Activated CD4-positive, alpha-beta T cell treated with anti-CD3 and anti-CD28 coated beads, Interleukin-2, amount 10 ng/mL, durations not matched to agents 24 days and 14 days (primary cell): Measurements from ENCODE around the gene MAMDC4. TPM values are rescaled to one million over a fixed set of nuclear protein-coding genes. Genes with fewer than 3 reads are reported as not detected.
A peak's percentile ranks its signal among the peaks of the same experiment; 100 is the strongest.

ENCODE experiments used
- DNase-seq: peaks from one replicate; pipeline ENCODE4 v3.0.0; 2022
- H3K27ac Mint-ChIP-seq: one replicate; pipeline ENCODE4 v1.8.0; 2022; ENCODE audit warnings: mild to moderate bottlenecking, mixed read lengths
- H3K27me3 Mint-ChIP-seq: one replicate; pipeline ENCODE4 v1.8.0; 2022; ENCODE audit warnings: mixed read lengths
- H3K36me3 Mint-ChIP-seq: one replicate; pipeline ENCODE4 v1.8.0; 2022; ENCODE audit warnings: low read depth, mild to moderate bottlenecking, mixed read lengths
- H3K4me1 Mint-ChIP-seq: one replicate; pipeline ENCODE4 v1.8.0; 2021; ENCODE audit warnings: mixed read lengths
- H3K4me3 Mint-ChIP-seq: one replicate; pipeline ENCODE4 v1.8.0; 2022; ENCODE audit warnings: mild to moderate bottlenecking, moderate library complexity, mixed read lengths
- H3K9me3 Mint-ChIP-seq: one replicate; pipeline ENCODE4 v1.8.0; 2021; ENCODE audit warnings: mixed read lengths
- intact Hi-C: fragments of 100-400 bp; cut with micrococcal nuclease; formaldehyde crosslinking; loops from one replicate; pipeline ENCODE4 v1.15.1; 2023
- total RNA-seq: library from RNA; stranded (reverse); gene quantifications from 2 replicates; pipeline ENCODE4 v1.2.3, GENCODE V29; 2022

The MAMDC4 gene
- total RNA-seq, 1 donor from 2014 or later = 30.1 TPM

DNA sequence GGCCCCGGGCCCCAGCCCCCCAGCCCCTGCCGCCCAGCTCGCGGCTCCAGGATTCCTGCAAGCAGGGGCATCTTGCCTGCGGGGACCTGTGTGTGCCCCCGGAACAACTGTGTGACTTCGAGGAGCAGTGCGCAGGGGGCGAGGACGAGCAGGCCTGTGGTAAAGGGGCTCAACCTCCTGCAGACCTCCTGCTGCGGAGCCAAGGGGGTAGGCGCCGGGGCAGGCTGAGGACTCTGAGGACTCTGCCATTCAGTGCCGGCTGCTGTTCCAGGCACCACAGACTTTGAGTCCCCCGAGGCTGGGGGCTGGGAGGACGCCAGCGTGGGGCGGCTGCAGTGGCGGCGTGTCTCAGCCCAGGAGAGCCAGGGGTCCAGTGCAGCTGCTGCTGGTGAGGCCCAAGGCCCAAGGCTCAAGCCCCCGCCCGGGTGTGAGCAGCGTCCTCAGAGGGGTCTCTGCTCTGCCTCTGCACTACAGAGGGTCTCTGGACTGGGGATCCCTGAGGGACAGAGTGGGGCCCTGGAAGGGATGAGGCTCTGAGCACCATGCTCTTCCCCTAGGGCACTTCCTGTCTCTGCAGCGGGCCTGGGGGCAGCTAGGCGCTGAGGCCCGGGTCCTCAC is 3.4 kb downstream of the MAMDC4 start:
- DNase-seq = no peak
- intact Hi-C loops = no loop called here
- Mint-ChIP-seq H3K9me3 (no peaks in the 10 kb centered on the region), H3K4me1 (no peaks in the 10 kb centered on the region), H3K27ac (no peak overlapping the region), H3K36me3 (peaks cover 8% of the 10 kb centered on the region), H3K4me3 (no peak overlapping the region), H3K27me3 (no peaks in the 10 kb centered on the region)

DNA sequence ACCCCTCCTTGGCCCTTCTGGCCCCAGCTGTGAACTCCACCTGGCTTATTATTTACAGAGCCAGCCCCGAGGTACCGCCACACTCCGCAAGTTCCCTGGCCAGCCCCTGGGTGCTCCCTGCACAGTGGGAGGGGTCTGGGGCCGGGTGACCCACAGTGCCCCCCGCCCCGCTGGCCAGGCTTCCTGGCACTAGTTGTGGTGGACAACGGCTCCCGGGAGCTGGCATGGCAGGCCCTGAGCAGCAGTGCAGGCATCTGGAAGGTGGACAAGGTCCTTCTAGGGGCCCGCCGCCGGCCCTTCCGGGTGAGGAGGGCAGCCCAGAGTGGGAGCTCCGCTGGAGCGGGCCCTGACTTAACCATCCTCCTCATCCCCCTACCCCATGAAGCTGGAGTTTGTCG is 3.9 kb downstream of the MAMDC4 start:
- intact Hi-C loops = no loop called here

DNA sequence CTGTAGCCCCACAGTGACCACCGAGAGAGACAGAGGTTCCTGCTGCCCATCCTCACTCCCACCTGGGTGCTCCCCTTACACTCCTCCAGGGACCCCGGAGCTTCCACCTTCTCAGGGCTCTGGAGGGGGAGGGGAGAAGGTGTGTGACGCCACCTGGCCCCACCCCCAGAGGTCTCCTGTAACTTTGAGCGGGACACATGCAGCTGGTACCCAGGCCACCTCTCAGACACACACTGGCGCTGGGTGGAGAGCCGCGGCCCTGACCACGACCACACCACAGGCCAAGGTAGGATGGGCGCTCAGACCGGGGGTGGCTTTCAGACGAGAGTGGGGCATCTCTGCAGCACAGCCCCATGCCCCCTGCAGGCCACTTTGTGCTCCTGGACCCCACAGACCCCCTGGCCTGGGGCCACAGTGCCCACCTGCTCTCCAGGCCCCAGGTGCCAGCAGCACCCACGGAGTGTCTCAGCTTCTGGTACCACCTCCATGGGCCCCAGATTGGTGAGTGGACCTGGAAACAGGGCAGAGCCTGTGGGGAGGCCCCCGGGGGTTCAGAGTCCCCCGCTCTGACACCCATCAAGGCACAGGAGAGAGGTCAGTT is 4.5 kb downstream of the MAMDC4 start:
- Mint-ChIP-seq H3K27ac (no peak overlapping the region), H3K27me3 (no peaks in the 10 kb centered on the region), H3K9me3 (no peaks in the 10 kb centered on the region), H3K4me3 (no peak overlapping the region), H3K4me1 (no peaks in the 10 kb centered on the region), H3K36me3 (peaks cover 2% of the 10 kb centered on the region)
- intact Hi-C loops = no loop called here
- DNase-seq = no peak

More for the DNA sequence above, 3.9 kb downstream of the MAMDC4 start:
- no peak overlapping the region for H3K27ac Mint-ChIP-seq
- H3K9me3 Mint-ChIP-seq = no peaks in the 10 kb centered on the region
- H3K36me3 Mint-ChIP-seq = peaks cover 4% of the 10 kb centered on the region
- no peak for DNase-seq
- H3K4me3 Mint-ChIP-seq = no peak overlapping the region
- no peaks in the 10 kb centered on the region for H3K4me1 Mint-ChIP-seq
- no peaks in the 10 kb centered on the region for H3K27me3 Mint-ChIP-seq

DNA sequence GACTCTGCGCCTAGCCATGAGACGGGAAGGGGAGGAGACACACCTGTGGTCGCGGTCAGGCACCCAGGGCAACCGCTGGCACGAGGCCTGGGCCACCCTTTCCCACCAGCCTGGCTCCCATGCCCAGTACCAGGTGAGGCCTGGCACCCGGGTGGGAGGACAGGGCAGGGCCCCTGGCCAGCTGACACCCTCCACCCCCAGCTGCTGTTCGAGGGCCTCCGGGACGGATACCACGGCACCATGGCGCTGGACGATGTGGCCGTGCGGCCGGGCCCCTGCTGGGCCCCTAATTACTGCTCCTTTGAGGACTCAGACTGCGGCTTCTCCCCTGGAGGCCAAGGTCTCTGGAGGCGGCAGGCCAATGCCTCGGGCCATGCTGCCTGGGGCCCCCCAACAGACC is 5.0 kb downstream of the MAMDC4 start:
- H3K4me1 Mint-ChIP-seq = no peaks in the 10 kb centered on the region
- H3K4me3 Mint-ChIP-seq = no peak overlapping the region
- intact Hi-C loops = no loop called here
- H3K9me3 Mint-ChIP-seq = no peaks in the 10 kb centered on the region
- no peak overlapping the region for H3K27ac Mint-ChIP-seq
- DNase-seq = no peak
- H3K27me3 Mint-ChIP-seq = no peaks in the 10 kb centered on the region
- H3K36me3 Mint-ChIP-seq = peaks cover 4% of the 10 kb centered on the region

DNA sequence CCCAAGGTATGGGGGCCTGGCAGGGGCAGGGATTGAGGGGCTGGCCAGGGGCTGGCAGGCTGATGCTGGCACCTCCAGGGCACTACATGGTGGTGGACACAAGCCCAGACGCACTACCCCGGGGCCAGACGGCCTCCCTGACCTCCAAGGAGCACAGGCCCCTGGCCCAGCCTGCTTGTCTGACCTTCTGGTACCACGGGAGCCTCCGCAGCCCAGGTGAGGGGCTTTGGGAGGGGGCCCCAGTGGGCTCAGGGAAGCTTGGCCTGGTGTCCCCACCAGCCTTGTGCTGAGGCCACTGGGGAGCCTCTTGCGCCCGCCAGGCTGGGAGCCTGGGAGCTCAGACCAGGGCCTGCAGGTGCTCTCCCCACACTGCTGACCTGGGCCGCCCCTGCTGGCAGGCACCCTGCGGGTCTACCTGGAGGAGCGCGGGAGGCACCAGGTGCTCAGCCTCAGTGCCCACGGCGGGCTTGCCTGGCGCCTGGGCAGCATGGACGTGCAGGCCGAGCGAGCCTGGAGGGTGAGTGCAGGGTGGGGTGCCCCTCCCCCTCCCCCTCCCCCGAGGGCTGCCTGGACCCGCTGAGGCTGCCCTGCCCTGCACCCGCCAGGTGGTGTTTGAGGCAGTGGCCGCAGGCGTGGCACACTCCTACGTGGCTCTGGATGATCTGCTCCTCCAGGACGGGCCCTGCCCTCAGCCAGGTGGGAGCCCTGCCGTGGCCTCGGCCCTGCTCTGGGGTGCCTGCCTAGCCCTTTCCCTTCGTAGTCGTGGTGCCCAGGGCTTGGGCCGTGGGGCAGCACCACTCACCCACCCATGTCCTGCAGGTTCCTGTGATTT is 5.7 kb downstream of the MAMDC4 start:
- intact Hi-C loops = no loop called here
- no peak for DNase-seq
- Mint-ChIP-seq H3K4me3 (no peak overlapping the region), H3K36me3 (peaks cover 4% of the 10 kb centered on the region), H3K27me3 (no peaks in the 10 kb centered on the region), H3K4me1 (no peaks in the 10 kb centered on the region), H3K27ac (no peak overlapping the region), H3K9me3 (no peaks in the 10 kb centered on the region)

DNA sequence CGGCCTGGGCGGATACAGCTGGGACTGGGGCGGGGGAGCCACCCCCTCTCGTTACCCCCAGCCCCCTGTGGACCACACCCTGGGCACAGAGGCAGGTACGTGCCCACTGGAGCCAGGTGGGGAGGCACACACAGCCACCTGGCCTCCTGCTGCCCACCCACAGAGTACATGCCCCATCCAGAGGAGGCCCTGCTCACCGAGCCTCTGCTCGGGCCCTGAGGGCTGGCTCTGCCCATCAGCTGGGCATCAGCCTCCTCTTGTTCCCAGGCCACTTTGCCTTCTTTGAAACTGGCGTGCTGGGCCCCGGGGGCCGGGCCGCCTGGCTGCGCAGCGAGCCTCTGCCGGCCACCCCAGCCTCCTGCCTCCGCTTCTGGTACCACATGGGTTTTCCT is 6.3 kb downstream of the MAMDC4 start:
- H3K4me3 Mint-ChIP-seq = no peak overlapping the region
- peaks cover 8% of the 10 kb centered on the region for H3K36me3 Mint-ChIP-seq
- no peaks in the 10 kb centered on the region for H3K9me3 Mint-ChIP-seq
- no peaks in the 10 kb centered on the region for H3K4me1 Mint-ChIP-seq
- no peak for DNase-seq
- no peak overlapping the region for H3K27ac Mint-ChIP-seq
- no peaks in the 10 kb centered on the region for H3K27me3 Mint-ChIP-seq
- intact Hi-C loops = no loop called here

DNA sequence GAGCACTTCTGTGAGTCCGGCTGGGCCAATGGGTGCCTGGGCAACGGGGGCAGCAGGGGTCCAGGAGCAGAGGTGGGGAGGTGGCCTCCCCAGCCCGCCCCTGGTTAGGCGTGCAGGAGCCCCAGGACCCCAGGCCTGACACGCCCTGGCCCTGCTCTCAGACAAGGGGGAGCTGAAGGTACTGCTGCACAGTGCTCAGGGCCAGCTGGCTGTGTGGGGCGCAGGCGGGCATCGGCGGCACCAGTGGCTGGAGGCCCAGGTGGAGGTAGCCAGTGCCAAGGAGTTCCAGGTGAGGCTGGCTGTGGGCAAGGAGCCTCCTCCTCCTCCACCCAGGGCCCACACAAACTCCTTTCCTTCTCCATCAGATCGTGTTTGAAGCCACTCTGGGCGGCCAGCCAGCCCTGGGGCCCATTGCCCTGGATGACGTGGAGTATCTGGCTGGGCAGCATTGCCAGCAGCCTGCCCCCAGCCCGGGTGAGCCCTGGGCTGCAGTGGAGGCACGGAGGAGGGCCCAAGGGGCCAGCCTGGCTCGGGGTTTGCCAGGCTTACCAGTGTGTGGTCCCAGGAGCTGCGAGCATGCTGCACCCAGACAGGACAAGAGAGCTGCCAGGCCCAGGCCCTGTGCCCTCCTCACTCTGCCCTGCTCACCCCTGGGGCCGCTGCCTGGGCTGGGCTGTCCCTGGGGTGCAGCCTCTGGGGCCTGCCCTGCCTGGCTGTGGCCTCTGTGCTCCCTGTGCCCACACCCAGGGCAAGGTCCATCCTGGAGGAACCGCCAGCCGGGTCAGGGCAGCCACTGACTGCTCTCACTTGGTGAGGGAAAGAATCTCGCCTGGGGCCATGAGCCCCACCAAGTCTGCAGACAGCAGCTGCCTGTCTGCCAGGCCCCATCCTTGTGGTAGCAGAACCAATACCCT is 7.0 kb downstream of the MAMDC4 start:
- no peak overlapping the region for H3K27ac Mint-ChIP-seq
- H3K4me1 Mint-ChIP-seq = peaks cover 4% of the 10 kb centered on the region
- H3K27me3 Mint-ChIP-seq = no peaks in the 10 kb centered on the region
- DNase-seq = no peak
- intact Hi-C loops = no loop called here
- H3K36me3 Mint-ChIP-seq = peaks cover 14% of the 10 kb centered on the region
- H3K4me3 Mint-ChIP-seq = no peak overlapping the region
- no peaks in the 10 kb centered on the region for H3K9me3 Mint-ChIP-seq

DNA sequence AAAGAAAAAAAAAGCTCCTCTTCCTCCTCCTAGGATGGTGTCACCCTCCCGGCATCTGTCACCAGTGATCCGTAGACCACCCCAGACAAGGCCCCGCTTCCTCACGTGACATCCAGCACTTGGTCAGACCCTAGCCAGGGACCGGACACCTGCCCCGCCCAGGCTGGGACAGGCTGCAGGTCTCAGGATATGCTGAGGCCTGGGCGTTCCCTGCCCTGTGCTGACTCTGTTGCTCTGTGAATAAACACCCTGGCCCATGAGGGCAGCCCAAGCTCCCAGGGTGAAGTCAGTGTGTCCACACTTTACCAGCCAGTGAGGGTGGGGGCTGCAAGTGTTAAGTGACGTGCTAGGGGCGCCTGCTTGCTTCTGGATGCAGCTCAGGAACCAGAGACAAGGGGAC is 8.4 kb downstream of the MAMDC4 start:
- no peak for DNase-seq
- no peak overlapping the region for H3K4me3 Mint-ChIP-seq
- peaks cover 14% of the 10 kb centered on the region for H3K4me1 Mint-ChIP-seq
- H3K9me3 Mint-ChIP-seq = no peaks in the 10 kb centered on the region
- H3K27ac Mint-ChIP-seq = no peak overlapping the region
- H3K36me3 Mint-ChIP-seq = peaks cover 16% of the 10 kb centered on the region
- H3K27me3 Mint-ChIP-seq = no peaks in the 10 kb centered on the region
- intact Hi-C loops = no loop called here

DNA sequence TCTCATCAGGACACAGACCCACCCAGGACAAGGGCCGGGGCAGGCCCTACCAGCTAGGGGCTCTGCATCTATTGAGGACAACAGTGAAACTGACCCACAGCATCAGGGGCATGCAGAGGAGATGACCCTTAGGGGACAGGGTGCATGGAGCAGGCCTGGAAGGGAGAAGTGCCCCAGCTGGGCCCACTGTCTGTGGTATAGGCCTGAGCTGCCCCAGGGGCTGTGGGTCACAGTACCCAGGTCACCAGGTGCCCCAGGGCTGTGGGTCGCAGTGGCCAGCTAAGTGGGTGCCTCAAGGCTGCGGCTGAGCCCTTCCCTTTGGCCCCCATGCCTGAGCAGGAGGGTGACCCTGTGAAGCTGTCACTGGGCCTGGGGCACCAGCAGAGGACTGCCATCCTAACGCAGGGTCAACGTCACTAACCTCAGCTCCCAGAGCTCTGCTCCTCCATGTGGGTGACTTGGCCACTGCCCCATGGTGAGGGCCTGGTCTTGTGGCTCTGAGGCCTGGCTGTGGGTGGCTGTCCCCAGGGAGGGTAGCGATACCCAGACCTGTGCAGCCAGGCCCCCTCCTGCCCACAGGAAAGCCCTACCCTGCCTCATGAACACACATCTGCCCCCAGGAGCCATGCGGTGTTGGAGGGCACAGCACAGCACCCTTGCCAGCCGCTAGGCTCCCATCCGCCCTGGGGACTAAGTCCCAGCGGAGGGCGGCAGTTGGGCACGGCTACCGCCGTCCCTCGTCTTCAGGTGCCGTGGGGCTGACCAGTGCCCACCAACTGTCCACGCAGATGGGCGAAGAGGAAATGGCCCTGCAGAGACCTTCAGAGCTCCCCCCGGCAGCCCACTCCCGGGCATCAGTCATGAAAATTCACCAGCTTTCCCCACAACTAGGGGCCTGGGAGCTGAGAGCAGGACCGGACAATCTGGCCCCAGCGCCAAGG is 9.1 kb downstream of the MAMDC4 start:
- Mint-ChIP-seq H3K4me1 (peaks cover 14% of the 10 kb centered on the region), H3K36me3 (peaks cover 16% of the 10 kb centered on the region), H3K9me3 (no peaks in the 10 kb centered on the region), H3K4me3 (no peak overlapping the region), H3K27ac (no peak overlapping the region), H3K27me3 (no peaks in the 10 kb centered on the region)
- intact Hi-C loops = no loop called here
- DNase-seq = no peak

DNA sequence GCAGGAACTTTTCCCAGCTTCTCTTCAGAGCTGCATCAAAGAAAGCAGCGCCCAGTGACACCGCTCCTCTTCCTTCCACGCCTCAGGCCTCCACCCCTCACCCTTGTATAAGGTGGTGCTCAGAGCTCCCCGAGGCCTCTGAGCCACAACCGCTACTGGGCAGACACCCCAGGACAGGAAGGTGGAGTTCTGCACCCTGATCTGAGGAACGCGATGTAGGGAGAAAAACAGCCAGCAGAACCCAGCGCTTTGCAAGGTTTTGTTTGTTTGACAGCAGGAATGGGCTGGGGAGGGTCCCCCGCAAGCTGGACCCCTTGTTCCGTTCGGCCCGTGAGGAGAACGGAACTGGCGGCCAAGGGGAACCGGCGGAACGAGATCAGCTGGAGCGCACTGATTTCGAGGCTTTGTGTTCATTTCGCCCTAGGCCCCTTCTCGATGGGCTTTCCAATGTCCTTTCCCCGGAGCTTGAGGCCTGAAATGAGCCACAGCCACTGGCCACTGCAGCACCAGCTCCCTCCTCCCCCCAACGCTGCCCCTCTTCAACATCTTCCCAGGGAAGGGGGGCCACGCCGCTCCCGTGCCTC is 9.8 kb downstream of the MAMDC4 start:
- H3K36me3 Mint-ChIP-seq = peaks cover 16% of the 10 kb centered on the region
- H3K9me3 Mint-ChIP-seq = no peaks in the 10 kb centered on the region
- intact Hi-C loops = no loop called here
- no peak overlapping the region for H3K4me3 Mint-ChIP-seq
- peaks cover 14% of the 10 kb centered on the region for H3K4me1 Mint-ChIP-seq
- DNase-seq = no peak
- H3K27ac Mint-ChIP-seq = no peak overlapping the region
- no peaks in the 10 kb centered on the region for H3K27me3 Mint-ChIP-seq

DNA sequence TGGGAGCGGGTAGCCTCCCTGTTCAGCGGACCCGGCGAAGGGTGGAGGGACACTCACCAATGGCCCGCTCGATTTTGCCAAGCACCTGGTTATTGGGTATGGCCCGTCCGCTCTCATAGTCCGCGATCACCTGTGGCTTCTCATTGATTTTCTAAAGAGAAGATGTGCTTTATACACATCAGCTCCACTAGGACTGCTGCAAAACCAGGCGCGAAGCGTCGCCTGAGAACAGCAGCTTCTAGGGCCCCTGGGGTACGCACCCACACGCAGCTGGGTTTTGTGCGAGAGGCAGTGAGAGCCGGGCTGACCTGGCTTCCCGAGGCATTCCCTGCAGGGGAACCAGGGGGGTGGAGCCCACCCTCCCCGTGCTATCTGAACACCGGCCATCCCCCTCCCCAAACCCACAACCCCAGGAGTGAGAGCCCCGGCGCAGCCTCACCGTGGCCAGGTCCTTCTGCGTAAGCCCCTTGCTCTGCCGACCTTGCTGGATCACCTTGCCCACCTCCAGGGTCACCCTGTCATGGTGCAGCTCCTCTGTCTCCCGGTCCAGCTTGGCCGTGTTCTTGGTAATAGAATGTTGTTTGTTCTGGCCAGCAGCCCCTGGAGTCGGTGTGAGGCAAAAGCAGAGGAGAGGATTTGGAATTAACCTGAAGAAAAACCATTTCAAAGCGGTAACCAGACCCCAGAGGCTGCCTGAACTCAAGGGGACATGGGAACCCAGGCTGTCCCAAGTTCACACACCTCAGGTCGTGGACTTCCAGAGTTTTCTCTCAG is 10.9 kb downstream of the MAMDC4 start:
- Mint-ChIP-seq H3K4me3 (no peak overlapping the region), H3K27me3 (no peaks in the 10 kb centered on the region), H3K4me1 (peaks cover 14% of the 10 kb centered on the region), H3K9me3 (no peaks in the 10 kb centered on the region), H3K36me3 (peaks cover 20% of the 10 kb centered on the region), H3K27ac (no peak overlapping the region)
- no peak for DNase-seq
- intact Hi-C loops = no loop called here

DNA sequence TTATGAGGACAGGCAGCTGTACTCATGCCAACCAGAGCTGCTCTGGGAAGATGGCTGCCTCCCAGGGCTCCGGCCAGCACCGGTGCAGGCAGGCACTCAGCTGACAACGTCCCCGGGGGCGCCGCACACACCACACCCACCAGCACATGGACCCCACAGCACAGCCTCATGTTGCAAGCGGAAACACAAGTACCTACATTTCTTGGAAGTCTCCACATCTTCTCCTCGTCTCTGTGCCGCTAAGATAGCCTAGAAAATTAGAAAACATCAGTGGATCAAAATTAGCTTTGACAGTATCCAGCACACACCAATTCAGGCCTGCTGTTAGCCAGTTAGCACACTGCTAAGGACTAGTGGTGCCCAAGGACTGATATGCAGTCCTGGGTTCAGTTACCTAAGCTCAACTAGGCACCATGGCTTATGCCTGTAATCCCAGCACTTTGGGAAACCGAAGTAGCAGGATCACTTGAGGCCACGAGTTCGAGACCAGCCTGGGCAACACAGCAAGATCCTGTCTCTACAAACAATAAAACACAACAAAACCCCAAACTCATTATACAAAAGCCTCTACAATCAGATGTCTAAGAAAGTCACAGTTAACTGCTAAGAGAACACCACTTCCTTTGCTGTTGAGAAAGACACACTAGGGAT is 11.6 kb downstream of the MAMDC4 start:
- no peak for DNase-seq
- H3K27me3 Mint-ChIP-seq = no peaks in the 10 kb centered on the region
- no peaks in the 10 kb centered on the region for H3K9me3 Mint-ChIP-seq
- intact Hi-C loops = no loop called here
- peak overlapping the region; percentile 19 for H3K4me3 Mint-ChIP-seq
- peaks cover 14% of the 10 kb centered on the region for H3K4me1 Mint-ChIP-seq
- H3K27ac Mint-ChIP-seq = peak overlapping the region; percentile 34
- peaks cover 25% of the 10 kb centered on the region for H3K36me3 Mint-ChIP-seq
